Peyer's patch (tissue), 4 donors: ENCODE measurements around the gene BMF. TPM values are rescaled to one million over a fixed set of nuclear protein-coding genes. Genes with fewer than 3 reads are reported as not detected.

Experiments used
- DNase-seq, 3 donors: peaks; one replicate each; pipeline ENCODE4 v3.0.0-alpha.2; 2017 to 2019
- H3K27ac ChIP-seq, 4 donors: fragments of 200-600 bp; sonication (generic); one replicate each; pipeline ENCODE4 v1.5.1; 2016 to 2019
- H3K27me3 ChIP-seq, 2 donors: fragments of 200-600 bp; sonication (generic); one replicate each; pipeline ENCODE4 v1.5.1; 2019
- H3K36me3 ChIP-seq, 3 donors: fragments of 200-600 bp; sonication (generic); one replicate each; pipeline ENCODE4 v1.5.1; 2016 to 2019
- H3K4me1 ChIP-seq, 4 donors: fragments of 200-600 bp; sonication (generic); one replicate each; pipeline ENCODE4 v1.5.1; 2016 to 2019
- H3K4me3 ChIP-seq, 4 donors: fragments of 200-600 bp; sonication (generic); 1 replicate in 3 of 4; 2 replicates in 1 of 4; pipeline ENCODE4 v1.5.1; 2016 to 2019; ENCODE audit warnings: mild to moderate bottlenecking in 1 of 4
- H3K9me3 ChIP-seq, 4 donors: fragments of 200-600 bp; sonication (generic); one replicate each; pipeline ENCODE4 v1.5.1; 2016 to 2019; ENCODE audit warnings: mild to moderate bottlenecking in 1 of 4
- CTCF ChIP-seq, 6 experiments: fragments of 450-650 bp in 4 of 6; fragments of 200-600 bp in 2 of 6; sonication (generic) in 1 of 6; IDR thresholded peaks; one replicate each; pipeline ENCODE4 v1.5.1; 2017 to 2019; ENCODE audit warnings: antibody characterized with exemption in 6 of 6, mild to moderate bottlenecking in 3 of 6, moderate library complexity in 1 of 6
- POLR2A ChIP-seq, 2 donors: fragments of 450-650 bp; IDR thresholded peaks; one replicate each; pipeline ENCODE4 v1.5.1; 2017; ENCODE audit warnings: antibody characterized with exemption in 2 of 2, mild to moderate bottlenecking in 2 of 2, moderate library complexity in 2 of 2
- total RNA-seq, 4 donors: library from RNA; depleted of rRNA; stranded (reverse); fragments of >200 nt; gene quantifications; one replicate each; pipeline ENCODE4 v1.1.0, GENCODE V29; 2016

BMF gene
- total RNA-seq, 4 donors from 2014 or later: 13.5 to 98.2 (median 26.1) TPM

DNA sequence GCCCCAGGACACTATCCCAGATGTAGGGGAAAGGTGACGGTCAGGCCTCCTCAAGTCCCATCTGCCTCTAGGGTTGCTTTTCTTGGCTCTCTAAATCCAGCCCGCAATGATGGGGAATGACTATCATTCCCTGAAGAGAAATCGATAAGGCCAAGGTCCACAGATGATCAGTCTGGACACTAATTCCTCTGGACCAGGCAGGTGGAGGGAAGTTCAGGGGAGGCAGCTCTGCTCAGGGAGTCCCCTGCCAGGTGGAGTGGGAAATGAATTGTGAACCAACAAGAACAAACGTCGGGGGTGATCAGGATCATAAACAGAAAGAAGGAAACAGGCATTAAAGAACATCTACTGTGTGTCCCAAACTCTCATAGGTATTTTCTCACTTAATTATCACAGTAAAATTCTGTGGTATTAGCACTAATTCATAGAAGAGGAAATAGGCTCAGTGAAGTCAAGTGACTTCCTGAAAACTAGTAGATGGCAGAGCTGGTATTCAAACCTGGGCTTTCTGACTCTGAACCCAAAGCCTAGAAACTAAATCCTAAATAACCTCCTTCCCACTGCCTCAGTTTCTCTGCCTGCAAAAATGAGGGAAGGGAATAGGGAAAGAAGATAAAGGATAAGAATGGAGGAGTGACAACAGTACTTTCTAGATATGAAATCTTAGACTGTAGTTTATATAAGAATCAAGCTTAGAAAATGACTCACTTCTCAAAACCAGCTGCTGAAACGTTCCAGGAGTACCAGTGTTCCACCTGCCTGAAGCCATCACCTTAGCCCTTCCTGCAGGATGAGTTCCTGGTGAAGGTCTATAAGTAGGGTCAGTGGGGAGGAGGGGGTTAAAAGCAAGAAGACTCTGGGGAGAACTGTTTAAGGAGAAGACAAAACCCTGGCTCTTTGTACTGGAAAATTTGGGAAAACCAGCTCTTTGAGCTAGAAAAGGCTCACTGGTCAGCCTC is 7.5 kb downstream of the BMF start:
- Histone ChIP-seq H3K4me1 (peaks cover 22 to 98% (median 80%) of the 10 kb centered on the region in 4 donors), H3K9me3 (no peaks in the 10 kb centered on the region), H3K27me3 (no peaks in the 10 kb centered on the region), H3K4me3 (peak overlapping the region in 1 of 4 donors; percentile 6), H3K27ac (peak overlapping the region in 3 of 4 donors; percentile 91 to 94 (median 92)), H3K36me3 (no peaks in the 10 kb centered on the region)
- DNase-seq: no peak
- TF ChIP-seq POLR2A (IDR thresholded peaks at IDR 0.05) (no peak), CTCF (IDR thresholded peaks at IDR 0.05) (no peak)

DNA sequence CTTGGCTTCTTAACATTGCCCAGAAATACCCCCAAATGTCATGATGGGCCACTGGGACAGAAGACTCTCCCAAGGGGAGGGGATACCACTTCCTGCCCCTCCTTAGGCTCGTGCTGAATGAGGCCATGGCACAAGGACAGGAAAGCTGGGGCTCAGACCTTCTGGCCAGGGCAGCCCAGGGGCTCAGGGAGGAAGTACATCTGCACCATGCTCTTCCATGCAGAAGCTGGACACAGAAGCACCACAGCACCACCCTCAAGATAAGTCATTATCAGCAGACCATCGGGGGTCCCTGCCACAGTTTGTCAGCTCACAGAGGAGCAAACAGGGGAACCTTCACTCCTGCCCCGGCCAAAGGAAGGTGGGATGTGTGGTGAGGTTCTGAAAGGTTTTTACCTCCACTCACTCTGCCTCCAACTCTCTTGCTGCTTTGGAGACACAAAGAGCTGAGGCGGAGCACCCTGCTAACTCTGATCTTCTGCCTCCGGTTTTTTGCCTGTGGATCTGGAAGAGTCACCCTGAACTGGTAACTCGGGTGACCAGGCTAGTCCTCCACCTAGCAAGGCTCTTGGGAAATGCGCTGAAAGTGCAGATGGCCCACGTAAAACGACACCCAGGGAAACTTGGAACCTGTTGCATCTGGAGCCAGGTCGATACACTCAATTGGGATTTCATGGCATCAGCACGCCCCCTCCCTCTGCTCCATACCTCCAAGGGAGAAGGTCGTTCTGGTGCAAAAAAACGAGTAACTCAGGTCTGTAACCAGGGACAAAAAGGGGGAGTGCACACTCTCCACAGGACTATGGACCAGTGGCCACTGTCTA is 8.3 kb downstream of the BMF start:
- Histone ChIP-seq H3K4me3 (no peak overlapping the region), H3K27me3 (no peaks in the 10 kb centered on the region), H3K36me3 (no peaks in the 10 kb centered on the region), H3K27ac (peak overlapping the region in 3 of 4 donors; percentile 91 to 94 (median 92)), H3K9me3 (no peaks in the 10 kb centered on the region), H3K4me1 (peaks cover 22 to 97% (median 76%) of the 10 kb centered on the region in 4 donors)
- TF ChIP-seq POLR2A (IDR thresholded peaks at IDR 0.05) (no peak), CTCF (IDR thresholded peaks at IDR 0.05) (no peak)
- no peak for DNase-seq

DNA sequence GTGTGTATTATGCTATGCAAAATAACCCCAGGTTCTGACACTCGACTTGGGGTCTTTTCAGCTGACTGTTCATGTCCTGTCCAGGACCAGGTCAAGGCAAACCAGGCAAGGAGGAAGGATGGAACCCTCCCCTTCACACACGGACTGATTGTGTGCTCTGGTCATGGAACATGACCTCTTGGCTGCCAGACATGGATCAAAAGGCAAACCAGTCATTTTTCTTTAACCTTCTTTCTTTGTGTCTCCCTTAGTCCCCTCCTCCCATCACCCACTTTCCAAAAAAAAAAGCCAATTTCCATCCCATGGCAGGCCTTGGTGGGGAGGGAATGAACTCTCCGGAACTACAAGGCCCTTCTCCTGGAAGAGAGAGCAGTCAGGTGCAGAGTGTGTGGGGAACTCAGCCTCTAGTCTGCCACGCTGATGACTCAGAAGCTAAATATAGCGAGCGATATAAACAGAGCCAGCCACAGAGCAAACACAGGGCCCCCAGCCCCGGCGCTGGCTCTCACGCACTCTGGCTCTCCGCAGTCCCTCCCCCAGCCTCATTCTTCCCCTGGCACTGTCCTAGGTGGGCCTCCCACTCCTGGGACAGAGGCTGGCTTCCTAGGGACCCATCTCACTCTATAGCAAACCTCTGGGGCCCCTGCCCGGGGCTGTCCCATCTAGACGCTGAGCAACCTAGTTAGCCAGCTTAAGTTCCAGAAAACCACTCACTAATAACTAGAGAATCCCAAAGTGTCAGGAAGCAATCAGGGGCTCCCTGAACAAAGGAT is 10.0 kb downstream of the BMF start:
- TF ChIP-seq POLR2A (IDR thresholded peaks at IDR 0.05) (peak in 1 of 2 donors; percentile 41), CTCF (IDR thresholded peaks at IDR 0.05) (no peak)
- Histone ChIP-seq H3K4me1 (peaks cover 22 to 98% (median 70%) of the 10 kb centered on the region in 4 donors), H3K4me3 (peak overlapping the region in 3 of 4 donors; percentile 11 to 28 (median 22)), H3K27ac (peak overlapping the region; percentile 91 to 94 (median 92)), H3K27me3 (no peaks in the 10 kb centered on the region), H3K9me3 (no peaks in the 10 kb centered on the region), H3K36me3 (no peaks in the 10 kb centered on the region)
- peak; percentile 68 to 93 (median 89) for DNase-seq

DNA sequence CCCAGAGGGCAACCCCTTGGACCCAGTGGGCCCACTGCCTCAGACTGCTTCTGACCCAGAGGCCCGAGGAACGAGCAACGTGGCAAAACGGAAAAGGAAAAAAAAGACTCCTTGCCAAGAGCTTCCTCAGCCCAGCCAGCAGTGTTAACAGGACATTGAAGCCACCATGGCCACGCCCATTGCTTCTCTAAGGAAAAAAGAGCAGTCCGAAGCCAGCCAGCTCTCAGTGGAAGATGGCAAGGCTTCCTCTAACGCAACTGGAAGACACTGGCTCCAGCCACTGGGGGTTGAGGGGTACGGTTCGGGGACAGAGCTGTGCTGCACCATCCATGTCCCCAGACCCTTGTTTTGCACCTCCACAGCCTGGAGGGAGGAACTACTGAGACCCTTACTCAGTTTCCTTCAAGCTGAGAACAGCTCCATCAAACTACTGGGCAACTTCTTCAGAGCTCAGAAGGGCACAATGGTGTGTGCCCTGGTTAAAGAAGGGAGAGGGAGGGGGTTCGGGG is 10.7 kb downstream of the BMF start:
- peak overlapping the region in 1 of 4 donors; percentile 2 for H3K4me3 ChIP-seq
- H3K9me3 ChIP-seq: no peaks in the 10 kb centered on the region
- H3K27ac ChIP-seq: peak overlapping the region; percentile 91 to 94 (median 92)
- no peaks in the 10 kb centered on the region for H3K36me3 ChIP-seq
- H3K4me1 ChIP-seq: peaks cover 22 to 98% (median 69%) of the 10 kb centered on the region in 4 donors
- H3K27me3 ChIP-seq: no peaks in the 10 kb centered on the region
- DNase-seq: peak; percentile 65 to 82 (median 71)
- TF ChIP-seq CTCF (IDR thresholded peaks at IDR 0.05) (no peak), POLR2A (IDR thresholded peaks at IDR 0.05) (no peak)
